Loucy (cell line): ENCODE measurements around the gene GJA4.

Source experiments
- H2AFZ ChIP-seq: fragments of 200-600 bp; sonication (generic); 2 replicates; pipeline ENCODE4 v1.6.0; 2016; ENCODE audit warnings: antibody characterized with exemption, mild to moderate bottlenecking, low read length, moderate library complexity
- H3F3A ChIP-seq: fragments of 200-600 bp; 2 replicates; pipeline ENCODE4 v1.6.0; 2016; ENCODE audit warnings: antibody characterized with exemption, low read depth, mild to moderate bottlenecking
- H3K27me3 ChIP-seq: fragments of 200-600 bp; sonication (generic); 2 replicates; pipeline ENCODE4 v1.6.1; 2014; ENCODE audit warnings: low read length, mild to moderate bottlenecking; ENCODE audit not compliant: insufficient read depth, poor library complexity, severe bottlenecking
- H3K36me3 ChIP-seq: fragments of 200-600 bp; sonication (generic); 2 replicates; pipeline ENCODE4 v1.6.1; 2016; ENCODE audit warnings: low read length; ENCODE audit not compliant: insufficient read depth
- H3K4me1 ChIP-seq: fragments of 200-600 bp; sonication (generic); 2 replicates; pipeline ENCODE4 v1.5.1; 2014; ENCODE audit warnings: low read length, mild to moderate bottlenecking; ENCODE audit not compliant: insufficient read depth, poor library complexity, severe bottlenecking
- H3K4me2 ChIP-seq: fragments of 200-600 bp; sonication (generic); 2 replicates; pipeline ENCODE4 v1.6.0; 2014; ENCODE audit warnings: antibody characterized with exemption, low read length, low read depth, mild to moderate bottlenecking; ENCODE audit not compliant: poor library complexity, severe bottlenecking
- H3K4me3 ChIP-seq: fragments of 200-600 bp; sonication (generic); 2 replicates; pipeline ENCODE4 v1.5.1; 2014; ENCODE audit warnings: low read length, mild to moderate bottlenecking, mixed read lengths; ENCODE audit not compliant: poor library complexity, severe bottlenecking
- H3K79me2 ChIP-seq: fragments of 200-600 bp; sonication (generic); 2 replicates; pipeline ENCODE4 v1.6.1; 2014; ENCODE audit warnings: low read length; ENCODE audit not compliant: insufficient read depth
- H3K9ac ChIP-seq: fragments of 200-600 bp; sonication (generic); 2 replicates; pipeline ENCODE4 v1.6.0; 2014; ENCODE audit warnings: mild to moderate bottlenecking, low read depth, low read length, moderate library complexity; ENCODE audit not compliant: poor library complexity, severe bottlenecking
- H3K9me2 ChIP-seq: fragments of 200-600 bp; sonication (generic); replicated peaks from 2 replicates; pipeline ENCODE4 v1.6.1; 2016; ENCODE audit warnings: low read depth, low read length, mixed read lengths
- H3K9me3 ChIP-seq: fragments of 200-600 bp; sonication (generic); 2 replicates; pipeline ENCODE4 v1.6.1; 2014; ENCODE audit warnings: mild to moderate bottlenecking, antibody characterized with exemption, low read length, low read depth; ENCODE audit not compliant: insufficient read depth
- H4K20me1 ChIP-seq: fragments of 200-600 bp; sonication (generic); 2 replicates; pipeline ENCODE4 v1.6.0; 2014; ENCODE audit warnings: antibody characterized with exemption, low read length, mild to moderate bottlenecking; ENCODE audit not compliant: insufficient read depth, poor library complexity, severe bottlenecking
- EZH2phosphoT487 ChIP-seq: fragments of 200-600 bp; IDR thresholded peaks from 2 replicates; pipeline ENCODE4 v1.6.1; 2018; ENCODE audit warnings: antibody characterized with exemption, mild to moderate bottlenecking, moderate library complexity, borderline replicate concordance
- TF ChIP-seq, protein P1 (sequence below): fragments of 200-600 bp; sonication (generic); conservative IDR thresholded peaks from 2 replicates; pipeline ENCODE4 v1.5.1; 2014; ENCODE audit warnings: mild to moderate bottlenecking, antibody characterized with exemption, low read length

Gene GJA4

DNA sequence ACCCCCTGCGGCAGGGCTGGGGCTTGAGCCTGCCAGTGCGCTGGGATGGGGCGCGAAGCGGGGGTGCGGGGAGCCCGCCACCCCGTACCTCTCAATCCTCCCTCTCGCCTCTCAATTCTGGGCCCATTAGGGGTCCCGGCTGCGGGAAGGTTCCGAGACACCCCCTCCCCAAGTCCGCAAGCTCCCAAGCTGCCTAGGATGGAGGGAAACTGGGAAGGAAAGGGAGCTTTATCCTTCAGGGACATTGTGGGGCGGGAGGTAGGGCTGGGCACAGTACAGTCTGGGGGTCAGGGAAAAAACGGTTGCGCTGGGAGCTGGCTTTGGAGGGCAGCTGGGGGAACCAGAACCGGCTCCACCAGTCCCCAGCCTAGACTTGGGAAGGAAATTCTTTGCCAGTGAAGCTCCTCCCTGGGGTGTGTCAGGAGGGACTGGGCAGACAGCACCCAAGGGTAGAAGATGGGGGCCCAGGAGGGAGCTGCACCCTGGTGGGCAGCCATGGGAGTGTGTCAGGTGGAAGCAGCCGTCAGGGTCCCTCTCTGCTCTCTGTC is 10.9 kb upstream of the GJA4 start:
- no peaks in the 10 kb centered on the region for H4K20me1 ChIP-seq
- no peaks in the 10 kb centered on the region for H3F3A ChIP-seq
- H3K9ac ChIP-seq: no peak overlapping the region
- H3K9me2 ChIP-seq: no peaks in the 10 kb centered on the region
- no peaks in the 10 kb centered on the region for H3K27me3 ChIP-seq
- H3K4me3 ChIP-seq: no peak overlapping the region
- H3K4me2 ChIP-seq: no peak overlapping the region
- H3K79me2 ChIP-seq: no peaks in the 10 kb centered on the region
- H3K9me3 ChIP-seq: no peaks in the 10 kb centered on the region
- TF ChIP-seq EZH2phosphoT487: no peak
- TF ChIP-seq, protein P1, sequence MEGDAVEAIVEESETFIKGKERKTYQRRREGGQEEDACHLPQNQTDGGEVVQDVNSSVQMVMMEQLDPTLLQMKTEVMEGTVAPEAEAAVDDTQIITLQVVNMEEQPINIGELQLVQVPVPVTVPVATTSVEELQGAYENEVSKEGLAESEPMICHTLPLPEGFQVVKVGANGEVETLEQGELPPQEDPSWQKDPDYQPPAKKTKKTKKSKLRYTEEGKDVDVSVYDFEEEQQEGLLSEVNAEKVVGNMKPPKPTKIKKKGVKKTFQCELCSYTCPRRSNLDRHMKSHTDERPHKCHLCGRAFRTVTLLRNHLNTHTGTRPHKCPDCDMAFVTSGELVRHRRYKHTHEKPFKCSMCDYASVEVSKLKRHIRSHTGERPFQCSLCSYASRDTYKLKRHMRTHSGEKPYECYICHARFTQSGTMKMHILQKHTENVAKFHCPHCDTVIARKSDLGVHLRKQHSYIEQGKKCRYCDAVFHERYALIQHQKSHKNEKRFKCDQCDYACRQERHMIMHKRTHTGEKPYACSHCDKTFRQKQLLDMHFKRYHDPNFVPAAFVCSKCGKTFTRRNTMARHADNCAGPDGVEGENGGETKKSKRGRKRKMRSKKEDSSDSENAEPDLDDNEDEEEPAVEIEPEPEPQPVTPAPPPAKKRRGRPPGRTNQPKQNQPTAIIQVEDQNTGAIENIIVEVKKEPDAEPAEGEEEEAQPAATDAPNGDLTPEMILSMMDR: no peak
- H2AFZ ChIP-seq: no peak overlapping the region
- no peaks in the 10 kb centered on the region for H3K36me3 ChIP-seq
- no peaks in the 10 kb centered on the region for H3K4me1 ChIP-seq

DNA sequence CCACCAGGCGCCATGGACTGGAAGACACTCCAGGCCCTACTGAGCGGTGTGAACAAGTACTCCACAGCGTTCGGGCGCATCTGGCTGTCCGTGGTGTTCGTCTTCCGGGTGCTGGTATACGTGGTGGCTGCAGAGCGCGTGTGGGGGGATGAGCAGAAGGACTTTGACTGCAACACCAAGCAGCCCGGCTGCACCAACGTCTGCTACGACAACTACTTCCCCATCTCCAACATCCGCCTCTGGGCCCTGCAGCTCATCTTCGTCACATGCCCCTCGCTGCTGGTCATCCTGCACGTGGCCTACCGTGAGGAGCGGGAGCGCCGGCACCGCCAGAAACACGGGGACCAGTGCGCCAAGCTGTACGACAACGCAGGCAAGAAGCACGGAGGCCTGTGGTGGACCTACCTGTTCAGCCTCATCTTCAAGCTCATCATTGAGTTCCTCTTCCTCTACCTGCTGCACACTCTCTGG is 8.0 kb upstream of the GJA4 start:
- Histone ChIP-seq H3K9me2 (no peaks in the 10 kb centered on the region), H4K20me1 (no peaks in the 10 kb centered on the region), H3K27me3 (no peaks in the 10 kb centered on the region), H2AFZ (no peak overlapping the region), H3K4me2 (no peak overlapping the region), H3K4me3 (no peak overlapping the region), H3K9me3 (no peaks in the 10 kb centered on the region), H3K4me1 (no peaks in the 10 kb centered on the region), H3K36me3 (no peaks in the 10 kb centered on the region), H3F3A (no peaks in the 10 kb centered on the region), H3K9ac (no peak overlapping the region), H3K79me2 (no peaks in the 10 kb centered on the region)
- TF ChIP-seq EZH2phosphoT487: no peak
- TF ChIP-seq, protein P1: no peak

DNA sequence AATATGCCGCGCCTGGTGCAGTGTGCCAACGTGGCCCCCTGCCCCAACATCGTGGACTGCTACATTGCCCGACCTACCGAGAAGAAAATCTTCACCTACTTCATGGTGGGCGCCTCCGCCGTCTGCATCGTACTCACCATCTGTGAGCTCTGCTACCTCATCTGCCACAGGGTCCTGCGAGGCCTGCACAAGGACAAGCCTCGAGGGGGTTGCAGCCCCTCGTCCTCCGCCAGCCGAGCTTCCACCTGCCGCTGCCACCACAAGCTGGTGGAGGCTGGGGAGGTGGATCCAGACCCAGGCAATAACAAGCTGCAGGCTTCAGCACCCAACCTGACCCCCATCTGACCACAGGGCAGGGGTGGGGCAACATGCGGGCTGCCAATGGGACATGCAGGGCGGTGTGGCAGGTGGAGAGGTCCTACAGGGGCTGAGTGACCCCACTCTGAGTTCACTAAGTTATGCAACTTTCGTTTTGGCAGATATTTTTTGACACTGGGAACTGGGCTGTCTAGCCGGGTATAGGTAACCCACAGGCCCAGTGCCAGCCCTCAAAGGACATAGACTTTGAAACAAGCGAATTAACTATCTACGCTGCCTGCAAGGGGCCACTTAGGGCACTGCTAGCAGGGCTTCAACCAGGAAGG is 7.4 kb upstream of the GJA4 start:
- TF ChIP-seq EZH2phosphoT487: no peak
- TF ChIP-seq, protein P1: no peak
- H3K9me3 ChIP-seq: no peaks in the 10 kb centered on the region
- no peaks in the 10 kb centered on the region for H3K9me2 ChIP-seq
- no peaks in the 10 kb centered on the region for H3K4me1 ChIP-seq
- no peaks in the 10 kb centered on the region for H3K27me3 ChIP-seq
- no peak overlapping the region for H3K9ac ChIP-seq
- no peaks in the 10 kb centered on the region for H3K79me2 ChIP-seq
- no peaks in the 10 kb centered on the region for H3F3A ChIP-seq
- no peaks in the 10 kb centered on the region for H4K20me1 ChIP-seq
- no peaks in the 10 kb centered on the region for H3K36me3 ChIP-seq
- H3K4me3 ChIP-seq: no peak overlapping the region
- H2AFZ ChIP-seq: no peak overlapping the region
- no peak overlapping the region for H3K4me2 ChIP-seq
